Naive thymus-derived CD4-positive, alpha-beta T cell (primary cell): ENCODE results near the gene USP19. TPM values are rescaled to one million over a fixed set of nuclear protein-coding genes. Genes with fewer than 3 reads are reported as not detected.
A peak's percentile ranks its signal among the peaks of the same experiment; 100 is the strongest.

Experiments
- ATAC-seq: fragments of 150-1000 bp; cut with Tn5 transposase; 2 replicates; pipeline ENCODE4 v1.10.0; 2021; ENCODE audit warnings: mild to moderate bottlenecking, moderate library complexity
- CTCF ChIA-PET: fragments of 350-600 bp; sonication (Branson Sonifier 250); formaldehyde crosslinking; loops from one replicate; lab custom pipeline; 2021; ENCODE audit warnings: antibody characterized with exemption; lab: Charles Lee
- POLR2A ChIA-PET: fragments of 350-600 bp; sonication (Branson Sonifier 250); formaldehyde crosslinking; loops from one replicate; lab custom pipeline; 2021; ENCODE audit warnings: antibody characterized with exemption, inconsistent platforms; lab: Charles Lee
- DNase-seq, 9 donors: peaks; one replicate each; pipeline versions ENCODE4 v3.0.0 to v3.0.0-alpha.2; 2020 to 2022; ENCODE audit warnings: mixed read lengths in 1 of 9
- H3K27ac ChIP-seq: one replicate; pipeline ENCODE4 v1.7.0; 2013; ENCODE audit warnings: mild to moderate bottlenecking, low read depth, low read length, moderate library complexity
- H3K27me3 ChIP-seq, 2 donors: one replicate each; pipeline ENCODE4 v1.7.0; 2013; ENCODE audit warnings: low read length in 2 of 2, mild to moderate bottlenecking in 2 of 2, moderate library complexity in 2 of 2; ENCODE audit not compliant: control insufficient read depth in 2 of 2, insufficient read depth in 2 of 2
- H3K36me3 ChIP-seq, 3 experiments: 1 replicate in 2 of 3; 2 replicates in 1 of 3; pipeline ENCODE4 v1.7.0; 2013; ENCODE audit warnings: low read length in 3 of 3, mild to moderate bottlenecking in 3 of 3, moderate library complexity in 1 of 3; ENCODE audit not compliant: insufficient read depth in 3 of 3, control insufficient read depth in 2 of 3
- H3K4me1 ChIP-seq, 2 donors: one replicate each; pipeline ENCODE4 v1.7.0; 2013; ENCODE audit warnings: low read length in 2 of 2, mild to moderate bottlenecking in 2 of 2, moderate library complexity in 1 of 2; ENCODE audit not compliant: control insufficient read depth in 2 of 2, insufficient read depth in 2 of 2
- H3K4me3 ChIP-seq: 2 replicates; pipeline ENCODE4 v1.7.0; 2013; ENCODE audit warnings: mild to moderate bottlenecking, low read length
- H3K9me3 ChIP-seq, 3 experiments: 1 replicate in 2 of 3; 2 replicates in 1 of 3; pipeline ENCODE4 v1.7.0; 2013; ENCODE audit warnings: low read length in 3 of 3; ENCODE audit not compliant: control insufficient read depth in 2 of 3
- H3K27ac Mint-ChIP-seq, 9 donors: one replicate each; pipeline ENCODE4 v1.8.0; 2020 to 2022; ENCODE audit warnings: mixed read lengths in 9 of 9, mild to moderate bottlenecking in 8 of 9, moderate library complexity in 5 of 9, inconsistent platforms in 2 of 9
- H3K27me3 Mint-ChIP-seq, 5 donors: one replicate each; pipeline ENCODE4 v1.8.0; 2021 to 2022; ENCODE audit warnings: mixed read lengths in 5 of 5, mild to moderate bottlenecking in 1 of 5
- H3K36me3 Mint-ChIP-seq, 5 donors: one replicate each; pipeline ENCODE4 v1.8.0; 2020 to 2022; ENCODE audit warnings: mixed read lengths in 5 of 5, mild to moderate bottlenecking in 3 of 5, inconsistent platforms in 1 of 5
- H3K4me1 Mint-ChIP-seq, 7 donors: one replicate each; pipeline ENCODE4 v1.8.0; 2020 to 2022; ENCODE audit warnings: mixed read lengths in 7 of 7, mild to moderate bottlenecking in 3 of 7, inconsistent platforms in 1 of 7
- H3K4me3 Mint-ChIP-seq, 10 donors: one replicate each; pipeline ENCODE4 v1.8.0; 2020 to 2022; ENCODE audit warnings: mild to moderate bottlenecking in 10 of 10, mixed read lengths in 10 of 10, moderate library complexity in 6 of 10, inconsistent platforms in 2 of 10
- H3K9me3 Mint-ChIP-seq, 11 donors: one replicate each; pipeline ENCODE4 v1.8.0; 2020 to 2022; ENCODE audit warnings: mixed read lengths in 11 of 11, mild to moderate bottlenecking in 4 of 11, inconsistent platforms in 1 of 11, moderate library complexity in 1 of 11
- intact Hi-C, 2 donors: fragments of 100-400 bp; cut with micrococcal nuclease; formaldehyde crosslinking; loops; one replicate each; pipeline ENCODE4 v1.15.1; 2023
- polyA plus RNA-seq, 2 donors: library from polyadenylated mRNA; unstranded; fragments of 300-500 nt; fragmentation: Illumina TruSeq; gene quantifications; one replicate each; pipeline ENCODE4 v1.2.3, GENCODE V29; 2021
- total RNA-seq, 6 experiments: library from RNA in 5 of 6; stranded (reverse) in 5 of 6; gene quantifications; 1 replicate in 5 of 6; 2 replicates in 1 of 6; pipeline ENCODE4 v1.2.3 and lab custom pipeline; 2021 to 2026

The USP19 gene
- total and polyA plus RNA-seq, 7 experiments from 2014 or later, result 29.9 to 106 (median 70.8) TPM

DNA sequence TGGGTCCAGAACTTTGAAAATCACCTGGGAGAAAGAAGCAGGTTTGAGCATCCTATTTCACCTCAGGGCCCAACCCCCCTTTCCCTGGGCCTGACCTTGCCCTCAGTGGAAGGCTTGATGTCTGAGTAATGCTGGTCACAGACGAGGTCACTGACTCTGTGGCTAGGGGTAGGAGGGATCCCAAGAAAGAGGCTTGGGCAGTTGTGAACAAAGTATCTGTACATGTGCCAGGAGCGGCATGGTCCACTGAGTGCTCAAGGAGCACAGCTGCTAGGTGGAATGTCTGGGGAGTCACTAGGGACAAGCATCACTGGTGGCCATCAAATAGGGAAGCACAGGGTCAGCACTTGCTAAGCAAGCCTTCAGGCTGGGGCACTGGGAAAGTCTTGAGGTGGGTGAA, 38.2 kb upstream of the USP19 start:
- POLR2A ChIA-PET, result interaction anchor here (0.7 to 1.6 kb wide), 3 partner anchors 65 to 140 kb away, joined by 3 to 4 read pairs (median 4); partner anchors contain the start of genes DALRD3 and QRICH1
- CTCF ChIA-PET, result interaction anchor here (0.6 to 8.4 kb wide), 3 partner anchors 78 to 795 kb away, joined by 3 to 64 read pairs (median 5); partner anchors contain the start of gene P4HTM

DNA sequence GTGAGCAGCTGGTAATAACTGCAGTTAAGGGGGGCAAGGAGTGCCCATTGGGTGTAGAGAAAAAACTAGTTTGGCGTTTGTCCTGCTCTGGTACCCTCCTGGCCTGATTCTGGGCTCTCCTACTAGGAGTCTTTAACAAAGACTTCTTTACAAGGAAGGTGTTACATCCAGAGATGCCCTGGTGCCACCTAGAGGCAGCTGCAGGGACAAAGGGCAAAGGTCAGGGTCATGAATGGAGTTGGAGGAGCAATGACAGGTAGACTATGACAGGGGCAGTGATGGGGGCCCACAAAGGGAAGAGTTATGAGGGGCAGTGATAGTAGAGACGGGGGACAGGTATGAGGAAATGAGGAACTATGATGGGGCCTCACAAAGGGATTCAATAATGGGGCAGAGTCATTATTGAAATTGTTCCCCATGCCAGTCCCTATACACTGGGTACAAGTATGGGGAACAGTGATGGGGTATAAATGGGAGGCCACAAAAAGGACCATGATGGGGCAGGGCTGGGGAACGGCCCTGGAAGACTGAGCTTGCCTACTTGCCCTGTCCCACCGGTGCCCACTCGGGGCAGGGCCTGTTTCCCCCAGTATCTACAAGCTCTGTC, 37.6 kb upstream of the USP19 start:
- Mint-ChIP-seq H3K4me1 (peaks cover 0 to 10% (median 5%) of the 10 kb centered on the region in 7 donors), H3K27me3 (no peaks in the 10 kb centered on the region), H3K36me3 (peaks cover 0 to 4% (median 0%) of the 10 kb centered on the region in 5 donors), H3K9me3 (no peaks in the 10 kb centered on the region), H3K4me3 (no peak overlapping the region), H3K27ac (peak overlapping the region in 6 of 9 donors; percentile 3 to 82 (median 18))
- Histone ChIP-seq H3K4me1 (no peaks in the 10 kb centered on the region), H3K4me3 (no peak overlapping the region), H3K9me3 (no peaks in the 10 kb centered on the region), H3K27ac (peak overlapping the region; percentile 20), H3K36me3 (peaks cover 0 to 18% (median 0%) of the 10 kb centered on the region in 3 experiments), H3K27me3 (no peaks in the 10 kb centered on the region)
- ChIA-PET POLR2A (interaction anchor here (0.7 to 2.4 kb wide), 6 partner anchors 10 to 170 kb away, joined by 3 to 10 read pairs (median 4); partner anchors contain the start of genes DALRD3, QRICH1 and USP19), CTCF (interaction anchor here (0.6 to 8.4 kb wide), 4 partner anchors 78 to 796 kb away, joined by 3 to 64 read pairs (median 4); partner anchors contain the start of gene P4HTM)
- intact Hi-C loops, result loop anchor here (1.0 to 5.0 kb wide), 8 partner anchors 37 to 171 kb away; partner anchors contain the start of genes IMPDH2 (in 1 of the 2), NDUFAF3 (in 1 of the 2), QARS1 (in 1 of the 2) and QRICH1 (in 1 of the 2)
- ATAC-seq (peak; percentile 89), DNase-seq (peak in 8 of 9 donors; percentile 40 to 68 (median 59))

More for the DNA sequence above, 38.2 kb upstream of the USP19 start:
- H3K4me1 ChIP-seq, result no peaks in the 10 kb centered on the region
- H3K27me3 Mint-ChIP-seq, result no peaks in the 10 kb centered on the region
- ATAC-seq, result no peak
- peaks cover 3 to 13% (median 6%) of the 10 kb centered on the region in 7 donors for H3K4me1 Mint-ChIP-seq
- no peak for DNase-seq
- H3K27me3 ChIP-seq, result no peaks in the 10 kb centered on the region
- peak overlapping the region in 2 of 9 donors; percentile 25 to 56 for H3K27ac Mint-ChIP-seq
- peaks cover 0 to 4% (median 3%) of the 10 kb centered on the region in 5 donors for H3K36me3 Mint-ChIP-seq
- H3K9me3 ChIP-seq, result no peaks in the 10 kb centered on the region
- no peak overlapping the region for H3K4me3 ChIP-seq
- H3K4me3 Mint-ChIP-seq, result no peak overlapping the region
- H3K9me3 Mint-ChIP-seq, result no peaks in the 10 kb centered on the region
- intact Hi-C loops, result loop anchor here (1.0 to 5.0 kb wide), 8 partner anchors 38 to 171 kb away; partner anchors contain the start of genes IMPDH2 (in 1 of the 2), NDUFAF3 (in 1 of the 2), QARS1 (in 1 of the 2) and QRICH1 (in 1 of the 2)
- H3K36me3 ChIP-seq, result peaks cover 0 to 24% (median 0%) of the 10 kb centered on the region in 3 experiments
- H3K27ac ChIP-seq, result no peak overlapping the region

DNA sequence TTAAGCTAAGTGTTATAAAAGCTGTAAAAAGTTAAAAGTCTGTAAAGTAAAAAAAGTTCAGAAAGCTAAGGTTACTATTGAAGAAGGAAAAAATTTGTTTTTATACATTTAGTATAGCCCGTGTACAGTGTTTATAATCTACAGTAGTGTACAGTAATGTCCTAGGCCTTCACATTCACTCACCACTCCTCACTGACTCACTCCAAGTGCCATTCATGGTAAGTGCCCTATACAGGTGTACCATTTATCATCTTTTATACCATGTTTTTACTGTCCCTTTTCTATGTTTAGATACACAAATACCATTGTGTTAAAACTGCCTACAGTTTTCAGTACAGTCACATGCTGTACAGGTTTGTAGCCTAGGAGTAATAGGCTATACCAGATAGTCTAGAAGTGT, 36.7 kb upstream of the USP19 start:
- Mint-ChIP-seq H3K4me1 (peaks cover 0 to 6% (median 4%) of the 10 kb centered on the region in 7 donors), H3K36me3 (peaks cover 0 to 1% (median 0%) of the 10 kb centered on the region in 5 donors), H3K27ac (peak overlapping the region in 1 of 9 donors; percentile 15), H3K4me3 (no peak overlapping the region), H3K27me3 (no peaks in the 10 kb centered on the region), H3K9me3 (no peaks in the 10 kb centered on the region)
- no peaks in the 10 kb centered on the region for H3K4me1 ChIP-seq
- DNase-seq (no peak), ATAC-seq (no peak)
- H3K27me3 ChIP-seq, result no peaks in the 10 kb centered on the region
- peak overlapping the region; percentile 20 for H3K27ac ChIP-seq
- no peaks in the 10 kb centered on the region for H3K9me3 ChIP-seq
- POLR2A ChIA-PET, result interaction anchor here (0.6 to 2.4 kb wide), 4 partner anchors 37 to 296 kb away, joined by 3 to 10 read pairs (median 8); partner anchors contain the start of gene USP19
- H3K4me3 ChIP-seq, result no peak overlapping the region
- CTCF ChIA-PET, result interaction anchor here (0.9 to 8.4 kb wide), 4 partner anchors 36 to 205 kb away, joined by 3 to 64 read pairs (median 5); partner anchors contain the start of genes P4HTM and USP19
- peaks cover 0 to 11% (median 0%) of the 10 kb centered on the region in 3 experiments for H3K36me3 ChIP-seq
- intact Hi-C loops, result loop anchor here in 1 of 2 donors (5.0 kb wide), 1 partner anchor 130 kb away; the partner anchor contains the start of gene IMPDH2

DNA sequence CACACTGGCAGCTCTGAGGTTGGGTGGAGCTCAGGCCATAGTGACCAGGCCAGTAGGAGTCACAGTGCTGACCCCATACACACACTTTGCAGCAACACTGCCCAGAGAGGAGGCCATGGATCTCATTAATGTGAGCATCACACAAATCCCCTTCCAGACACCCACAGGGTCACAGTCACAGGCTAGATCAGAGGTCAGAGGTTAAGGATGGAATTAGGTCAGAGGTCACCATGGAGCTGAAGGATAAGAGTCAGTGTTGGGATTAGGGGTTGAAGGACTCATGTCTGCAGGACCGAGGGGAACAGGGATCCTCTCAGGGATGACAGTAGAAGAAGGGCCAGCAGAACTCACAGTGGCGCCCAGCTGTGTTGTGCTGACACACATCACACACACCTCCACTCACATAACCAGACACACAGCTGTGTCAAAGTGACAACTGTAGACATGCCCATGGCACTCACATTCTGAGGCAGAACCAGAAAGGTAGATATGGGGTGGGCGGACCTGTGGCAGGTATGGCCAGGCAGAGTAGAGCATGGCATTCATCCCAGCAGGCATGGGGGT, 32.8 kb upstream of the USP19 start:
- intact Hi-C loops, result no loop called here
- peaks cover 0 to 1% (median 0%) of the 10 kb centered on the region in 5 donors for H3K36me3 Mint-ChIP-seq
- Histone ChIP-seq H3K4me1 (no peaks in the 10 kb centered on the region), H3K4me3 (no peak overlapping the region), H3K36me3 (no peaks in the 10 kb centered on the region), H3K27me3 (no peaks in the 10 kb centered on the region), H3K27ac (no peak overlapping the region), H3K9me3 (no peaks in the 10 kb centered on the region)
- ATAC-seq (peak; percentile 16), DNase-seq (no peak)
- H3K4me1 Mint-ChIP-seq, result peaks cover 0 to 5% (median 2%) of the 10 kb centered on the region in 7 donors
- no peaks in the 10 kb centered on the region for H3K9me3 Mint-ChIP-seq
- no peak overlapping the region for H3K4me3 Mint-ChIP-seq
- ChIA-PET POLR2A (interaction anchor here (0.6 to 1.6 kb wide), 5 partner anchors 30 to 1410 kb away, joined by 3 to 7 read pairs (median 3); partner anchors contain the start of gene USP19), CTCF (interaction anchor here (8.4 kb wide), 1 partner anchor 164 kb away, joined by 64 read pairs; the partner anchor contains the start of gene P4HTM)
- H3K27me3 Mint-ChIP-seq, result no peaks in the 10 kb centered on the region
- H3K27ac Mint-ChIP-seq, result peak overlapping the region in 4 of 9 donors; percentile 30 to 73 (median 60)

DNA sequence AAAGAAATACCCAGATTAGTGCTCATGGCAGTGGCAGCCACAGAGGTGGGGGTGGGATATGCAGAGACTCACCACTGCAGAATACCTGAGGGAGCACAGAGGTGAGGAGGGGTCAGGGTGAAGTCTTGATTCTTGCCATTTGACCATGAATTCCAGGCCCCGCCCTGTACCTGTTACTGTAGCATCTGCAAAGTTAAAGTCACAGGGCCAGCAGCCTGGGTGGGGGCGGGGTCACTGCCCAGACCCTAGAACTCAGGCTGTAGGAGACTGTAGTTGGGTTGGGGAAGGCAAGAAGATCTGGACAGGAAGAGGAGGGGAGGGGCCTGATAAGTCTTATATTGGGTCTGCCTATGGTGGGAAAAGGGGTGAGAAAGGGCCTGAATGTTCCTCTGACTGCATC, 31.0 kb upstream of the USP19 start:
- Mint-ChIP-seq H3K9me3 (no peaks in the 10 kb centered on the region), H3K4me3 (no peak overlapping the region), H3K27me3 (no peaks in the 10 kb centered on the region), H3K27ac (peak overlapping the region in 2 of 9 donors; percentile 48 to 61), H3K36me3 (no peaks in the 10 kb centered on the region), H3K4me1 (peaks cover 0 to 1% (median 0%) of the 10 kb centered on the region in 7 donors)
- Histone ChIP-seq H3K27me3 (no peaks in the 10 kb centered on the region), H3K36me3 (no peaks in the 10 kb centered on the region), H3K9me3 (no peaks in the 10 kb centered on the region), H3K4me3 (no peak overlapping the region), H3K27ac (no peak overlapping the region), H3K4me1 (no peaks in the 10 kb centered on the region)
- ChIA-PET POLR2A (no interaction called here), CTCF (no interaction called here)
- DNase-seq, result no peak
- intact Hi-C loops, result no loop called here
- ATAC-seq, result no peak

DNA sequence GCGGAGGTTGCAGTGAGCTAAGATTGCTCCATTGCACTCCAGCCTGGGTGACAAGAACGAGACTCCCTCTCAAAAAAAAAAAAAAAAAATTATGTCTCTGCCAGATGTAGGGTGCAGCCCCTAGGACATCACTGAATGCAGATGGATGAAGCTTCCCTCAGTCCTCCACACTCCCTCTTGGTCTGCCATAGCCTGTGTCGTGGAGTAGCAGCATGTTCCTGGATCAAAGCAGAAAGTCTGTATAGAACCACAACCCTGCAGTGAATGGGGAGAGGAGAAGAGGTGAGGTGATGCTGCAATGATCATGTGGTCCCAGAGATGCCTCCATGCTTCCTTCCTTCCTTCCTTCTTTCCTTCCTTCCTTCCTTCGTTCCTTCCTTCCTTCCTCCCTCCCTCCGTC, 27.5 kb upstream of the USP19 start:
- H3K4me1 ChIP-seq, result no peaks in the 10 kb centered on the region
- ChIA-PET POLR2A (interaction anchor here (0.7 kb wide), 1 partner anchor 27 kb away, joined by 4 read pairs; no protein-coding TSS in a partner anchor), CTCF (no interaction called here)
- no peak overlapping the region for H3K27ac ChIP-seq
- peaks cover 0 to 3% (median 0%) of the 10 kb centered on the region in 7 donors for H3K4me1 Mint-ChIP-seq
- intact Hi-C loops, result no loop called here
- H3K36me3 ChIP-seq, result no peaks in the 10 kb centered on the region
- H3K4me3 Mint-ChIP-seq, result no peak overlapping the region
- H3K27me3 ChIP-seq, result no peaks in the 10 kb centered on the region
- H3K9me3 ChIP-seq, result no peaks in the 10 kb centered on the region
- H3K4me3 ChIP-seq, result no peak overlapping the region
- no peaks in the 10 kb centered on the region for H3K36me3 Mint-ChIP-seq
- no peak for ATAC-seq
- DNase-seq, result no peak
- H3K27me3 Mint-ChIP-seq, result no peaks in the 10 kb centered on the region
- H3K27ac Mint-ChIP-seq, result no peak overlapping the region
- no peaks in the 10 kb centered on the region for H3K9me3 Mint-ChIP-seq
